Ishikawa (cell line): ENCODE results near the gene RECK.

ENCODE experiments used
- CREB1 ChIP-seq: IDR thresholded peaks from 2 replicates; pipeline ENCODE4 v1.6.1; 2012; ENCODE audit warnings: low read depth
- EGR1 ChIP-seq: IDR thresholded peaks from 2 replicates; pipeline ENCODE4 v1.6.1; 2012
- TAF1 ChIP-seq: IDR thresholded peaks from 2 replicates; pipeline ENCODE4 v1.6.1; 2012; ENCODE audit warnings: low read depth, mild to moderate bottlenecking

- 0 out of 2 replicates have a peak, but pooled peaks have one; percentile 38 for TF ChIP-seq TAF1
- TF ChIP-seq CREB1, result no peak
- peak; percentile 58; the same call in 1 of the 2 replicates for TF ChIP-seq EGR1
These were observed 129.6 kb downstream of the RECK start for GRCh38 chr9:36166168-36166927.
